Measurements from ENCODE around the gene MLXIPL.

Gene MLXIPL

GRCh38 chr7:73578342-73579128 lies 45.8 kb downstream of the MLXIPL start, which contains the start of gene TBL2:
Gene TBL2 (minus strand): TSS chr7:73578579. CDS start chr7:73578549, 30 bp downstream.
- H3K27me3 ChIP-seq (ENCODE audit: insufficient read depth, low read depth, severe bottlenecking): no peaks in the 10 kb centered on the region
- H3K4me3 ChIP-seq (ENCODE audit: low read depth, low read length): peak within 1 kb of the TSS; percentile 87
- no peaks in the 10 kb centered on the region for H3K9me3 ChIP-seq (ENCODE audit: severe bottlenecking)
- peak within 1 kb of the TSS; percentile 88 for H3K27ac ChIP-seq
- no peak for TF ChIP-seq CTCF (IDR thresholded peaks at IDR 0.05; ENCODE audit: low read depth, low read length)
- peaks cover 27% of the 10 kb centered on the region for H3K36me3 ChIP-seq
- peak; percentile 99 for DNase-seq

- Histone ChIP-seq H3K9me3 (ENCODE audit: severe bottlenecking) (no peaks in the 10 kb centered on the region), H3K4me3 (ENCODE audit: low read depth, low read length) (peak overlapping the region; percentile 87), H3K36me3 (peaks cover 35% of the 10 kb centered on the region), H3K27me3 (ENCODE audit: insufficient read depth, low read depth, severe bottlenecking) (no peaks in the 10 kb centered on the region), H3K27ac (peak overlapping the region; percentile 88)
- DNase-seq: no peak
- TF ChIP-seq CTCF (IDR thresholded peaks at IDR 0.05; ENCODE audit: low read depth, low read length): no peak
Measured at GRCh38 chr7:73577627-73578341, 46.5 kb downstream of the MLXIPL start.

- H3K36me3 ChIP-seq: peaks cover 71% of the 10 kb centered on the region
- no peak overlapping the region for H3K27ac ChIP-seq
- H3K9me3 ChIP-seq (ENCODE audit: severe bottlenecking): no peaks in the 10 kb centered on the region
- DNase-seq: no peak
- no peak overlapping the region for H3K4me3 ChIP-seq (ENCODE audit: low read depth, low read length)
- H3K27me3 ChIP-seq (ENCODE audit: insufficient read depth, low read depth, severe bottlenecking): no peaks in the 10 kb centered on the region
- TF ChIP-seq CTCF (IDR thresholded peaks at IDR 0.05; ENCODE audit: low read depth, low read length): no peak
Measured at GRCh38 chr7:73573791-73574190, 50.5 kb downstream of the MLXIPL start.

- no peak for TF ChIP-seq CTCF (IDR thresholded peaks at IDR 0.05; ENCODE audit: low read depth, low read length)
- no peak overlapping the region for H3K4me3 ChIP-seq (ENCODE audit: low read depth, low read length)
- H3K27me3 ChIP-seq (ENCODE audit: insufficient read depth, low read depth, severe bottlenecking): no peaks in the 10 kb centered on the region
- H3K9me3 ChIP-seq (ENCODE audit: severe bottlenecking): no peaks in the 10 kb centered on the region
- H3K36me3 ChIP-seq: peaks cover 70% of the 10 kb centered on the region
- no peak overlapping the region for H3K27ac ChIP-seq
- DNase-seq: no peak
Measured at GRCh38 chr7:73573276-73573675, 51.0 kb downstream of the MLXIPL start.

- Histone ChIP-seq H3K9me3 (ENCODE audit: severe bottlenecking) (no peaks in the 10 kb centered on the region), H3K4me3 (ENCODE audit: low read depth, low read length) (no peak overlapping the region), H3K36me3 (peaks cover 67% of the 10 kb centered on the region), H3K27ac (no peak overlapping the region), H3K27me3 (ENCODE audit: insufficient read depth, low read depth, severe bottlenecking) (no peaks in the 10 kb centered on the region)
- no peak for TF ChIP-seq CTCF (IDR thresholded peaks at IDR 0.05; ENCODE audit: low read depth, low read length)
- no peak for DNase-seq
Measured at GRCh38 chr7:73572767-73573186, 51.5 kb downstream of the MLXIPL start.

All from WERI-Rb-1 (cell line).